OCI-LY3 (cell line): ENCODE measurements around the gene ZNF620.

ENCODE experiments used
- H2AFZ ChIP-seq: fragments of 200-600, 300-600 bp; shearing (Covaris generic); 2 replicates; pipeline ENCODE4 v1.6.0; 2014; ENCODE audit warnings: antibody characterized with exemption, low read depth, low read length
- H3K27ac ChIP-seq: fragments of 200-600, 300-600 bp; sonication (generic); 2 replicates; pipeline ENCODE4 v1.5.1; 2014; ENCODE audit warnings: mild to moderate bottlenecking, low read length, moderate library complexity, mixed read lengths
- H3K27me3 ChIP-seq: fragments of 200-600, 300-600 bp; sonication (generic); 2 replicates; pipeline ENCODE4 v1.6.1; 2014; ENCODE audit warnings: low read depth, low read length, mixed read lengths
- H3K36me3 ChIP-seq: fragments of 200-600, 300-600 bp; sonication (generic); replicated peaks from 2 replicates; pipeline ENCODE3; 2014; ENCODE audit warnings: low read depth, low read length, mixed read lengths
- H3K4me1 ChIP-seq: fragments of 300-600, 200-600 bp; sonication (generic); 2 replicates; pipeline ENCODE4 v1.6.1; 2014; ENCODE audit warnings: low read length, mixed read lengths
- H3K4me2 ChIP-seq: fragments of 200-600, 300-600 bp; sonication (generic); 2 replicates; pipeline ENCODE4 v1.6.1; 2014; ENCODE audit warnings: low read length, mixed read lengths
- H3K4me3 ChIP-seq: fragments of 300-600, 200-600 bp; sonication (generic); 2 replicates; pipeline ENCODE4 v1.5.1; 2014; ENCODE audit warnings: antibody characterized with exemption, mild to moderate bottlenecking, low read length, moderate library complexity
- H3K79me2 ChIP-seq: fragments of 300-600, 200-600 bp; shearing (Covaris generic); 2 replicates; pipeline ENCODE4 v1.6.1; 2014; ENCODE audit warnings: mild to moderate bottlenecking, low read length, mixed read lengths
- H3K9ac ChIP-seq: fragments of 300-600, 200-600 bp; shearing (Covaris generic); 2 replicates; pipeline ENCODE4 v1.6.0; 2014; ENCODE audit warnings: mild to moderate bottlenecking, low read length, moderate library complexity
- H3K9me3 ChIP-seq: fragments of 200-600, 300-600 bp; shearing (Covaris generic); 2 replicates; pipeline ENCODE4 v1.6.1; 2014; ENCODE audit warnings: low read length, mixed read lengths; ENCODE audit not compliant: insufficient read depth
- H4K20me1 ChIP-seq: fragments of 200-600, 300-600 bp; sonication (generic); 2 replicates; pipeline ENCODE4 v1.6.1; 2016; ENCODE audit warnings: low read length, mixed read lengths; ENCODE audit not compliant: insufficient read depth
- EZH2phosphoT487 ChIP-seq: fragments of 200-600 bp; shearing (Covaris generic); IDR thresholded peaks from 2 replicates; pipeline ENCODE4 v1.6.1; 2018; ENCODE audit warnings: antibody characterized with exemption, mixed run types, low read depth
- TF ChIP-seq, protein P1 (sequence below): fragments of 200-600, 300-600 bp; sonication (generic); IDR thresholded peaks from 2 replicates; pipeline ENCODE4 v1.5.1; 2014; ENCODE audit warnings: antibody characterized with exemption, low read length, low read depth

ZNF620 gene

DNA sequence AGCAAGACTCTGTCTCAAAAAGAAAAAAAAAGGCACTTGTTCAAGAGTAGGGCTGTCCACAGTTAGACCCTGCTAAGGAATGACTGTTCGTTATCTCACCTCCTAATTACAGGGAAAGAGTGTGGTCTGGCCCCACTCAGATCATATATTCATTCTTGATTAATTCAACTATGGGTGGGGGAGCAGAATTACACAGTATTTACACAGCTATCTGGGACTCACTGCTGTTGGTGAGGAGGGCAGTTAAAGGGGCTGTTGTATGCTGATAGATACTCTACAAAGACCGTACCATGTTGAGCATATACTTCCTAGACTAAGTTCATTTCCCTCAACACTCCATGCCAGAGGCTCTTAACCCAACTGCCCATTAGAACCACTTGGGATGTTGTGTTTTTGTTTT lies 3.8 kb upstream of the ZNF620 start:
- Histone ChIP-seq H3K27ac (no peak overlapping the region), H3K4me2 (no peak overlapping the region), H3K27me3 (no peaks in the 10 kb centered on the region), H3K9me3 (no peaks in the 10 kb centered on the region), H4K20me1 (no peaks in the 10 kb centered on the region), H3K9ac (no peak overlapping the region), H3K4me1 (peaks cover 10% of the 10 kb centered on the region; the same call in 1 of the 2 replicates), H3K36me3 (no peaks in the 10 kb centered on the region), H3K79me2 (no peaks in the 10 kb centered on the region), H3K4me3 (no peak overlapping the region), H2AFZ (no peak overlapping the region)
- TF ChIP-seq EZH2phosphoT487: no peak
- TF ChIP-seq, protein P1, sequence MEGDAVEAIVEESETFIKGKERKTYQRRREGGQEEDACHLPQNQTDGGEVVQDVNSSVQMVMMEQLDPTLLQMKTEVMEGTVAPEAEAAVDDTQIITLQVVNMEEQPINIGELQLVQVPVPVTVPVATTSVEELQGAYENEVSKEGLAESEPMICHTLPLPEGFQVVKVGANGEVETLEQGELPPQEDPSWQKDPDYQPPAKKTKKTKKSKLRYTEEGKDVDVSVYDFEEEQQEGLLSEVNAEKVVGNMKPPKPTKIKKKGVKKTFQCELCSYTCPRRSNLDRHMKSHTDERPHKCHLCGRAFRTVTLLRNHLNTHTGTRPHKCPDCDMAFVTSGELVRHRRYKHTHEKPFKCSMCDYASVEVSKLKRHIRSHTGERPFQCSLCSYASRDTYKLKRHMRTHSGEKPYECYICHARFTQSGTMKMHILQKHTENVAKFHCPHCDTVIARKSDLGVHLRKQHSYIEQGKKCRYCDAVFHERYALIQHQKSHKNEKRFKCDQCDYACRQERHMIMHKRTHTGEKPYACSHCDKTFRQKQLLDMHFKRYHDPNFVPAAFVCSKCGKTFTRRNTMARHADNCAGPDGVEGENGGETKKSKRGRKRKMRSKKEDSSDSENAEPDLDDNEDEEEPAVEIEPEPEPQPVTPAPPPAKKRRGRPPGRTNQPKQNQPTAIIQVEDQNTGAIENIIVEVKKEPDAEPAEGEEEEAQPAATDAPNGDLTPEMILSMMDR: no peak

DNA sequence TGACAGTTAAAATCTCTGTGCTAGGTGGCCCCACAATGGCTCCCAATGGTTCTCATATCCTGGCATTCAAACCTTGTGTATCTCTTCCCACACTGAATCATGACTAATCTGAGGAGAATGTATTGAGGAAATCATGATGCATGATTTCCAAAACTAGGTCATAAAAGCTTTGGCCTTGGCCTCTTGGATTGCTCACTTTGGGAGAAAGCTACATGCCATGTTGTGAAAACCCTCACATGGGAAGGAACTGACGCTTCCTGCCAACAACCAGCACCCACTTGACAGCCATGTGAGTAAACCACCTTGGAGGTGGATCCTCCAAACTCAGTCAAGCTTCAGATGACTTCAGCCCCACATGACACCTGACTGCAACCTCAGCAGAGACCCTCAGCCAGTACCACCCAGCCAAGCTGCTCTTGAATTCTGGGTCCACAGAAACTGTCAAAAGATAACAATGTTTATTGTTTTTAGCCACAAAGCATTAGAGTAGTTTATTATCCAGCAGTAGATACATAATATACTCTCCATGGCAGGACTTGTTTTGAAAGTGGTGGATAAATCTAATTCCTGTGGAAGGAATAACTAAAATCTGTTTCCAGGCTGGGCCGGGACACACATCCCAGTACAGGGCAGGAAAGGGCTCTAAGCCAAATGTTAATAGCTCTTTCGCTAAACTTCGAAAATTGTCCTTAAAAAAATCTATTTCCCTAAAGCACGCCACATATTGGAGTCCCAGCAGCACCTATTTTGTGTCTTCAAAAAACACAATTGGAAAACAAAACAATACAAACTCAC lies 1.0 kb upstream of the ZNF620 start:
- Histone ChIP-seq H3K9ac (no peak overlapping the region), H2AFZ (no peak overlapping the region; the same call in 1 of the 2 replicates), H3K36me3 (no peaks in the 10 kb centered on the region), H4K20me1 (no peaks in the 10 kb centered on the region), H3K4me3 (no peak overlapping the region), H3K27ac (no peak overlapping the region), H3K27me3 (no peaks in the 10 kb centered on the region), H3K79me2 (no peaks in the 10 kb centered on the region), H3K9me3 (no peaks in the 10 kb centered on the region), H3K4me1 (peaks cover 10% of the 10 kb centered on the region; the same call in 1 of the 2 replicates), H3K4me2 (no peak overlapping the region)
- TF ChIP-seq, protein P1: no peak
- no peak for TF ChIP-seq EZH2phosphoT487

DNA sequence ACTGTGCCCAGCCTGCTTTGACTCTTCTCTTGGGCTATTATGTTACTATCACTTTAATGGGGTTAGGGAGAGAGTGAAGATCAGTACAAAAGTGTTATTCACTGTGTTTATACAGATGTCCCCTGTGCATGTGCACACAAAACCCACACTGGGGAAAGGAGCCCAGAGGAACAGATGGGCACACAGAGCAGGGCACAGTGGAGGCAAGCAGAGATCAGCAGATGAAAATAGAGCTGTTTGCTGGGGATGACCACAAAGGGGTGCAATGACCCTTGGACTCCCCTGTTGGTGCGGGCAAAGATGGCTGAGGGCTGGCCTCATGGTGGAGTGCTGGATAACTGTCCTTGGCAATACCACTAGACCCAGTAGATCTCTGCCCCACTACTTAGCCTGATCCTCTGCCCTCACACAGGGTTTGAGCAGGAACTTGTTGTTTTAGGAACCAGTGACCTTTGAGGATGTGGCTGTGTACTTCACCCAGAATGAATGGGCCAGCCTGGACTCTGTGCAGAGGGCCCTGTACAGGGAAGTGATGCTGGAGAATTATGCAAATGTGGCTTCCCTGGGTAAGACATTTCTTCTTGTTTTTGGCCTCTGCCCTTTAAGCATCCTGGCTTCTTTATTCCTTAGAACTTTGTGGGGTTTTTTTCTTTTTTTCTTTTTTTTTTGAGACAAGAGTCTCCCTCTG lies 5.3 kb downstream of the ZNF620 start:
- no peak overlapping the region for H3K27ac ChIP-seq
- TF ChIP-seq EZH2phosphoT487: no peak
- TF ChIP-seq, protein P1: no peak
- no peaks in the 10 kb centered on the region for H3K9me3 ChIP-seq
- H3K4me2 ChIP-seq: no peak overlapping the region
- H3K79me2 ChIP-seq: no peaks in the 10 kb centered on the region
- no peaks in the 10 kb centered on the region for H3K27me3 ChIP-seq
- no peaks in the 10 kb centered on the region for H3K36me3 ChIP-seq
- peaks cover 6% of the 10 kb centered on the region; the same call in 1 of the 2 replicates for H3K4me1 ChIP-seq
- no peak overlapping the region for H3K9ac ChIP-seq
- no peak overlapping the region for H2AFZ ChIP-seq
- H3K4me3 ChIP-seq: no peak overlapping the region
- no peaks in the 10 kb centered on the region for H4K20me1 ChIP-seq

DNA sequence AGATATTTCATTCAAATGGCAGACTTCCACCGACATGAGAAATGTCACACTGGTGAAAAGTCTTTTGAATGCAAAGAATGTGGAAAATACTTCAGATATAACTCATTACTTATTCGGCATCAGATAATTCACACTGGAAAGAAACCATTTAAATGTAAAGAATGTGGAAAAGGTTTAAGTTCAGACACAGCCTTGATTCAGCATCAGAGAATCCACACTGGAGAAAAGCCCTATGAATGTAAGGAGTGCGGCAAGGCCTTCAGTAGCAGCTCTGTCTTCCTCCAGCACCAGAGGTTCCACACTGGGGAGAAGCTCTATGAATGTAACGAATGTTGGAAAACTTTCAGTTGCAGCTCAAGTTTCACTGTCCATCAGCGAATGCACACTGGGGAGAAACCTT lies 10.4 kb downstream of the ZNF620 start:
- Histone ChIP-seq H3K4me3 (no peak overlapping the region), H3K9me3 (no peaks in the 10 kb centered on the region), H3K36me3 (no peaks in the 10 kb centered on the region), H3K4me1 (no peaks in the 10 kb centered on the region), H2AFZ (no peak overlapping the region), H4K20me1 (no peaks in the 10 kb centered on the region), H3K27me3 (no peaks in the 10 kb centered on the region), H3K27ac (no peak overlapping the region), H3K9ac (no peak overlapping the region), H3K4me2 (no peak overlapping the region), H3K79me2 (no peaks in the 10 kb centered on the region)
- TF ChIP-seq, protein P1: no peak
- no peak for TF ChIP-seq EZH2phosphoT487
